ENCODE results near the gene TAS2R60.
"Not testable (repeated sequence)": the region's sequence is repeated elsewhere in the genome, so short reads cannot be mapped to it uniquely, and the experiment has no call there.

TAS2R60 gene

GRCh38 chr7:143422033-143422432, 21.2 kb upstream of the TAS2R60 start:
- Histone ChIP-seq H3K4me1 (ENCODE audit: control insufficient read depth in 1 of 2, insufficient read depth in 2 of 2, low read length in 2 of 2) (peaks cover 0 to 5% of the 10 kb centered on the region in 2 donors), H3K4me3 (ENCODE audit: low read depth in 1 of 2, low read length in 2 of 2) (no peak overlapping the region), H3K36me3 (ENCODE audit: control insufficient read depth in 1 of 2, insufficient read depth in 2 of 2, low read length in 2 of 2) (no peaks in the 10 kb centered on the region), H3K27ac (ENCODE audit: low read depth, low read length) (no peak overlapping the region), H3K9ac (ENCODE audit: low read depth in 1 of 2, low read length in 2 of 2) (no peak overlapping the region), H3K27me3 (ENCODE audit: control insufficient read depth in 1 of 2, insufficient read depth in 2 of 2, low read length in 2 of 2) (no peaks in the 10 kb centered on the region), H3K9me3 (ENCODE audit: control insufficient read depth in 1 of 2, low read length in 2 of 2) (peaks cover 0 to 2% of the 10 kb centered on the region in 2 donors)

- not testable (repeated sequence) for H3K4me1 ChIP-seq (ENCODE audit: control insufficient read depth in 1 of 2, insufficient read depth in 2 of 2, low read length in 2 of 2); H3K9me3 ChIP-seq (ENCODE audit: control insufficient read depth in 1 of 2, low read length in 2 of 2); H3K9ac ChIP-seq (ENCODE audit: low read depth in 1 of 2, low read length in 2 of 2); H3K36me3 ChIP-seq (ENCODE audit: control insufficient read depth in 1 of 2, insufficient read depth in 2 of 2, low read length in 2 of 2); H3K27ac ChIP-seq (ENCODE audit: low read depth, low read length); H3K4me3 ChIP-seq (ENCODE audit: low read depth in 1 of 2, low read length in 2 of 2); H3K27me3 ChIP-seq (ENCODE audit: control insufficient read depth in 1 of 2, insufficient read depth in 2 of 2, low read length in 2 of 2)
Observed at GRCh38 chr7:143424476-143424875, 18.8 kb upstream of the TAS2R60 start.

- no peaks in the 10 kb centered on the region for H3K4me1 ChIP-seq (ENCODE audit: control insufficient read depth in 1 of 2, insufficient read depth in 2 of 2, low read length in 2 of 2)
Observed at GRCh38 chr7:143426479-143427142, 16.6 kb upstream of the TAS2R60 start.

GRCh38 chr7:143429770-143430698, 13.2 kb upstream of the TAS2R60 start:
- Histone ChIP-seq H3K9me3 (ENCODE audit: control insufficient read depth in 1 of 2, low read length in 2 of 2) (no peaks in the 10 kb centered on the region), H3K4me3 (ENCODE audit: low read depth in 1 of 2, low read length in 2 of 2) (no peak overlapping the region), H3K36me3 (ENCODE audit: control insufficient read depth in 1 of 2, insufficient read depth in 2 of 2, low read length in 2 of 2) (no peaks in the 10 kb centered on the region), H3K9ac (ENCODE audit: low read depth in 1 of 2, low read length in 2 of 2) (no peak overlapping the region), H3K27ac (ENCODE audit: low read depth, low read length) (no peak overlapping the region), H3K4me1 (ENCODE audit: control insufficient read depth in 1 of 2, insufficient read depth in 2 of 2, low read length in 2 of 2) (no peaks in the 10 kb centered on the region), H3K27me3 (ENCODE audit: control insufficient read depth in 1 of 2, insufficient read depth in 2 of 2, low read length in 2 of 2) (no peaks in the 10 kb centered on the region)

More at GRCh38 chr7:143426479-143427142, 16.6 kb upstream of the TAS2R60 start:
- no peaks in the 10 kb centered on the region for H3K36me3 ChIP-seq (ENCODE audit: control insufficient read depth in 1 of 2, insufficient read depth in 2 of 2, low read length in 2 of 2)
- no peaks in the 10 kb centered on the region for H3K9me3 ChIP-seq (ENCODE audit: control insufficient read depth in 1 of 2, low read length in 2 of 2)
- no peak overlapping the region for H3K9ac ChIP-seq (ENCODE audit: low read depth in 1 of 2, low read length in 2 of 2)
- H3K27ac ChIP-seq (ENCODE audit: low read depth, low read length), result no peak overlapping the region
- no peak overlapping the region for H3K4me3 ChIP-seq (ENCODE audit: low read depth in 1 of 2, low read length in 2 of 2)
- H3K27me3 ChIP-seq (ENCODE audit: control insufficient read depth in 1 of 2, insufficient read depth in 2 of 2, low read length in 2 of 2), result no peaks in the 10 kb centered on the region

GRCh38 chr7:143431109-143431508, 12.1 kb upstream of the TAS2R60 start:
- H3K4me3 ChIP-seq (ENCODE audit: low read depth in 1 of 2, low read length in 2 of 2), result no peak overlapping the region
- no peaks in the 10 kb centered on the region for H3K27me3 ChIP-seq (ENCODE audit: control insufficient read depth in 1 of 2, insufficient read depth in 2 of 2, low read length in 2 of 2)
- no peaks in the 10 kb centered on the region for H3K4me1 ChIP-seq (ENCODE audit: control insufficient read depth in 1 of 2, insufficient read depth in 2 of 2, low read length in 2 of 2)
- no peak overlapping the region for H3K27ac ChIP-seq (ENCODE audit: low read depth, low read length)
- H3K9me3 ChIP-seq (ENCODE audit: control insufficient read depth in 1 of 2, low read length in 2 of 2), result no peaks in the 10 kb centered on the region
- no peak overlapping the region for H3K9ac ChIP-seq (ENCODE audit: low read depth in 1 of 2, low read length in 2 of 2)
- H3K36me3 ChIP-seq (ENCODE audit: control insufficient read depth in 1 of 2, insufficient read depth in 2 of 2, low read length in 2 of 2), result no peaks in the 10 kb centered on the region

GRCh38 chr7:143433759-143434158, 9.5 kb upstream of the TAS2R60 start:
- H3K36me3 ChIP-seq (ENCODE audit: control insufficient read depth in 1 of 2, insufficient read depth in 2 of 2, low read length in 2 of 2), result no peaks in the 10 kb centered on the region
- H3K9me3 ChIP-seq (ENCODE audit: control insufficient read depth in 1 of 2, low read length in 2 of 2), result no peaks in the 10 kb centered on the region
- no peak overlapping the region for H3K4me3 ChIP-seq (ENCODE audit: low read depth in 1 of 2, low read length in 2 of 2)
- H3K27ac ChIP-seq (ENCODE audit: low read depth, low read length), result no peak overlapping the region
- peaks cover 0 to 7% of the 10 kb centered on the region in 2 donors for H3K4me1 ChIP-seq (ENCODE audit: control insufficient read depth in 1 of 2, insufficient read depth in 2 of 2, low read length in 2 of 2)
- H3K27me3 ChIP-seq (ENCODE audit: control insufficient read depth in 1 of 2, insufficient read depth in 2 of 2, low read length in 2 of 2), result no peaks in the 10 kb centered on the region
- H3K9ac ChIP-seq (ENCODE audit: low read depth in 1 of 2, low read length in 2 of 2), result no peak overlapping the region

- Histone ChIP-seq H3K9ac (ENCODE audit: low read depth in 1 of 2, low read length in 2 of 2) (no peak overlapping the region), H3K27ac (ENCODE audit: low read depth, low read length) (no peak overlapping the region), H3K27me3 (ENCODE audit: control insufficient read depth in 1 of 2, insufficient read depth in 2 of 2, low read length in 2 of 2) (no peaks in the 10 kb centered on the region), H3K9me3 (ENCODE audit: control insufficient read depth in 1 of 2, low read length in 2 of 2) (no peaks in the 10 kb centered on the region), H3K4me3 (ENCODE audit: low read depth in 1 of 2, low read length in 2 of 2) (no peak overlapping the region), H3K36me3 (ENCODE audit: control insufficient read depth in 1 of 2, insufficient read depth in 2 of 2, low read length in 2 of 2) (no peaks in the 10 kb centered on the region), H3K4me1 (ENCODE audit: control insufficient read depth in 1 of 2, insufficient read depth in 2 of 2, low read length in 2 of 2) (peaks cover 0 to 7% of the 10 kb centered on the region in 2 donors)
Observed at GRCh38 chr7:143434660-143435059, 8.6 kb upstream of the TAS2R60 start.

GRCh38 chr7:143435266-143435665, 8.0 kb upstream of the TAS2R60 start:
- H3K27me3 ChIP-seq (ENCODE audit: control insufficient read depth in 1 of 2, insufficient read depth in 2 of 2, low read length in 2 of 2), result no peaks in the 10 kb centered on the region
- no peaks in the 10 kb centered on the region for H3K36me3 ChIP-seq (ENCODE audit: control insufficient read depth in 1 of 2, insufficient read depth in 2 of 2, low read length in 2 of 2)
- no peak overlapping the region for H3K27ac ChIP-seq (ENCODE audit: low read depth, low read length)
- H3K4me1 ChIP-seq (ENCODE audit: control insufficient read depth in 1 of 2, insufficient read depth in 2 of 2, low read length in 2 of 2), result peaks cover 0 to 7% of the 10 kb centered on the region in 2 donors
- no peaks in the 10 kb centered on the region for H3K9me3 ChIP-seq (ENCODE audit: control insufficient read depth in 1 of 2, low read length in 2 of 2)
- no peak overlapping the region for H3K4me3 ChIP-seq (ENCODE audit: low read depth in 1 of 2, low read length in 2 of 2)
- no peak overlapping the region for H3K9ac ChIP-seq (ENCODE audit: low read depth in 1 of 2, low read length in 2 of 2)

- H3K36me3 ChIP-seq (ENCODE audit: control insufficient read depth in 1 of 2, insufficient read depth in 2 of 2, low read length in 2 of 2), result no peaks in the 10 kb centered on the region
- H3K9ac ChIP-seq (ENCODE audit: low read depth in 1 of 2, low read length in 2 of 2), result no peak overlapping the region
- no peaks in the 10 kb centered on the region for H3K27me3 ChIP-seq (ENCODE audit: control insufficient read depth in 1 of 2, insufficient read depth in 2 of 2, low read length in 2 of 2)
- H3K4me1 ChIP-seq (ENCODE audit: control insufficient read depth in 1 of 2, insufficient read depth in 2 of 2, low read length in 2 of 2), result peaks cover 0 to 7% of the 10 kb centered on the region in 2 donors
- H3K27ac ChIP-seq (ENCODE audit: low read depth, low read length), result no peak overlapping the region
- no peaks in the 10 kb centered on the region for H3K9me3 ChIP-seq (ENCODE audit: control insufficient read depth in 1 of 2, low read length in 2 of 2)
- H3K4me3 ChIP-seq (ENCODE audit: low read depth in 1 of 2, low read length in 2 of 2), result no peak overlapping the region
Observed at GRCh38 chr7:143436325-143436946, 6.8 kb upstream of the TAS2R60 start.

- Histone ChIP-seq H3K36me3 (ENCODE audit: control insufficient read depth in 1 of 2, insufficient read depth in 2 of 2, low read length in 2 of 2) (no peaks in the 10 kb centered on the region), H3K9ac (ENCODE audit: low read depth in 1 of 2, low read length in 2 of 2) (no peak overlapping the region), H3K27ac (ENCODE audit: low read depth, low read length) (no peak overlapping the region)
Observed at GRCh38 chr7:143437578-143437977, 5.7 kb upstream of the TAS2R60 start.

More at GRCh38 chr7:143437578-143437977, 5.7 kb upstream of the TAS2R60 start:
- H3K9me3 ChIP-seq (ENCODE audit: control insufficient read depth in 1 of 2, low read length in 2 of 2), result no peaks in the 10 kb centered on the region
- H3K27me3 ChIP-seq (ENCODE audit: control insufficient read depth in 1 of 2, insufficient read depth in 2 of 2, low read length in 2 of 2), result no peaks in the 10 kb centered on the region
- no peak overlapping the region for H3K4me3 ChIP-seq (ENCODE audit: low read depth in 1 of 2, low read length in 2 of 2)
- H3K4me1 ChIP-seq (ENCODE audit: control insufficient read depth in 1 of 2, insufficient read depth in 2 of 2, low read length in 2 of 2), result peaks cover 0 to 7% of the 10 kb centered on the region in 2 donors

Data from duodenal mucosa (tissue), 2 donors.